K562 (cell line): ENCODE measurements around the gene ITGA7. TPM values are rescaled to one million over a fixed set of nuclear protein-coding genes. Genes with fewer than 3 reads are reported as not detected.

Source experiments
- ATAC-seq: fragments of 200-7000 bp; cut with Tn5 transposase; 3 replicates; pipeline ENCODE4 v1.9.1; 2020; ENCODE audit warnings: moderate library complexity
- BruUV-seq: library from RNA; stranded (reverse); fragments of 400-500 nt; replicated peaks from 2 replicates; lab custom pipeline; 2021; lab: Mats Ljungman, UMichigan
- CTCF ChIA-PET: fragments of 300-600 bp; formaldehyde crosslinking; extraction: SDS; loops from one replicate; lab custom pipeline; 2021; ENCODE audit warnings: low intra/inter-chr PET ratio; lab: Yijun Ruan, JAX
- POLR2A ChIA-PET: fragments of 300-600, 350-650 bp; sonication (Branson Sonifier 250); formaldehyde crosslinking; extraction: SDS; loops from one replicate; lab custom pipeline; 2021; ENCODE audit warnings: antibody characterized with exemption, inconsistent platforms; lab: Yijun Ruan, JAX
- DNase-seq, 4 experiments: peaks; one replicate each; pipeline versions ENCODE4 v3.0.0 to v3.0.0-alpha.2; 2011 to 2018; ENCODE audit warnings: low spot score in 3 of 4, mixed read lengths in 3 of 4; ENCODE audit errors: extremely low read depth in 1 of 4
- FAIRE-seq: peaks from 2 replicates; lab custom pipeline; 2011; peaks lifted over from hg19 to GRCh38; lab: Jason Lieb, UNC
- H2AFZ ChIP-seq: 2 replicates; pipeline ENCODE4 v1.6.0; 2011; ENCODE audit warnings: low read depth, low read length, control low read depth, inconsistent platforms
- H3K27ac ChIP-seq: fragments of 200-600 bp; 3 replicates; pipeline ENCODE4 v1.8.0; 2011; ENCODE audit warnings: low read depth, mild to moderate bottlenecking, control low read depth, inconsistent platforms, low read length, moderate library complexity, mixed read lengths; ENCODE audit errors: extremely low read depth
- H3K27me3 ChIP-seq, 2 experiments: fragments of 300-600 bp in 1 of 2; 2 replicates in 1 of 2; 3 replicates in 1 of 2; pipeline versions ENCODE4 v1.6.0 to v1.8.0; 2011; ENCODE audit warnings: inconsistent platforms in 2 of 2, low read length in 2 of 2, mild to moderate bottlenecking in 1 of 2, mixed read lengths in 1 of 2, moderate library complexity in 1 of 2; ENCODE audit not compliant: control insufficient read depth in 2 of 2, insufficient read depth in 2 of 2
- H3K36me3 ChIP-seq: fragments of 300-600 bp; 3 replicates; pipeline ENCODE4 v1.8.0; 2011; ENCODE audit warnings: mild to moderate bottlenecking, low read length, inconsistent platforms; ENCODE audit not compliant: control insufficient read depth, insufficient read depth
- H3K4me1 ChIP-seq, 2 experiments: fragments of 200-600 bp in 1 of 2; replicated peaks in 1 of 2; 2 replicates in 1 of 2; 3 replicates in 1 of 2; pipeline versions ENCODE4 v1.5.1 to v1.8.0; 2011; ENCODE audit warnings: inconsistent platforms in 2 of 2, low read length in 2 of 2, mild to moderate bottlenecking in 1 of 2, mixed read lengths in 1 of 2, moderate library complexity in 1 of 2; ENCODE audit not compliant: control insufficient read depth in 2 of 2, insufficient read depth in 2 of 2
- H3K4me2 ChIP-seq: 2 replicates; pipeline ENCODE4 v1.6.1; 2011; ENCODE audit warnings: low read length, control low read depth, inconsistent platforms, mixed read lengths; ENCODE audit not compliant: insufficient read depth
- H3K4me3 ChIP-seq: fragments of 200-600 bp; sonication (generic), shearing (Covaris generic); 2 replicates; pipeline ENCODE4 v1.5.1; 2016; ENCODE audit warnings: control low read depth, inconsistent platforms
- H3K79me2 ChIP-seq: fragments of 200-600 bp; 3 replicates; pipeline ENCODE4 v1.8.0; 2011; ENCODE audit warnings: low read length, inconsistent platforms; ENCODE audit not compliant: control insufficient read depth, insufficient read depth
- H3K9ac ChIP-seq, 2 experiments: 2 replicates each; pipeline versions ENCODE4 v1.6.0 to v1.6.1; 2011; ENCODE audit warnings: low read depth in 2 of 2, low read length in 2 of 2, control low read depth in 1 of 2, inconsistent platforms in 1 of 2, mild to moderate bottlenecking in 1 of 2, mixed read lengths in 1 of 2; ENCODE audit not compliant: insufficient read depth in 1 of 2
- H3K9me1 ChIP-seq: one replicate; pipeline ENCODE4 v1.6.0; 2011; ENCODE audit warnings: inconsistent platforms, mild to moderate bottlenecking, low read length, moderate library complexity; ENCODE audit not compliant: control insufficient read depth, insufficient read depth
- H3K9me3 ChIP-seq: replicated peaks from 2 replicates; pipeline ENCODE4 v1.5.1; 2011; ENCODE audit warnings: low read depth, low read length, inconsistent platforms; ENCODE audit not compliant: control insufficient read depth, insufficient read depth
- H4K20me1 ChIP-seq: replicated peaks from 2 replicates; pipeline ENCODE4 v1.6.1; 2011; ENCODE audit warnings: low read length, inconsistent platforms, mixed read lengths; ENCODE audit not compliant: control insufficient read depth, insufficient read depth
- CBX8 ChIP-seq: fragments of 200-600 bp; sonication (generic); IDR thresholded peaks from 2 replicates; pipeline ENCODE4 v1.6.1; 2012; ENCODE audit warnings: borderline replicate concordance, mixed run types, low read depth, mild to moderate bottlenecking, moderate library complexity, mixed read lengths, low read length, control low read depth, inconsistent platforms; ENCODE audit not compliant: poor library complexity, severe bottlenecking; ENCODE audit errors: extremely low read depth
- CHD2 ChIP-seq: IDR thresholded peaks from 2 replicates; pipeline ENCODE4 v1.6.1; 2011; ENCODE audit warnings: low read depth, low read length
- DMBX1 ChIP-seq: fragments of 250-450 bp; sonication (Bioruptor Pico); IDR thresholded peaks from 2 replicates; pipeline ENCODE4 v1.8.0; 2022; ENCODE audit warnings: inconsistent platforms, mild to moderate bottlenecking, moderate library complexity, borderline replicate concordance
- EHMT2 ChIP-seq: fragments of 450-650 bp; IDR thresholded peaks from 2 replicates; pipeline ENCODE4 v1.6.1; 2018; ENCODE audit warnings: antibody characterized with exemption
- KAT2B ChIP-seq: IDR thresholded peaks from one replicate; pipeline ENCODE4 v1.6.1; 2012; ENCODE audit warnings: low read depth, mild to moderate bottlenecking, control low read depth, inconsistent platforms, low read length, moderate library complexity
- SMC3 ChIP-seq: conservative IDR thresholded peaks from 2 replicates; pipeline ENCODE4 v1.6.1; 2011; ENCODE audit warnings: low read depth, low read length, improper control_type of control experiment; ENCODE audit not compliant: insufficient read depth
- SNRNP70 ChIP-seq: fragments of 200-400 bp; formaldehyde crosslinking; optimal IDR thresholded peaks from 2 replicates; pipeline ENCODE3; 2017; ENCODE audit warnings: low read depth, low read length
- TCFL5 ChIP-seq: fragments of 250-450 bp; sonication (Bioruptor Pico); conservative IDR thresholded peaks from 2 replicates; pipeline ENCODE4 v1.6.1; 2021; ENCODE audit warnings: mild to moderate bottlenecking, moderate library complexity, matching md5 sums
- ZBTB43 ChIP-seq: sonication (generic); formaldehyde crosslinking; IDR thresholded peaks from 2 replicates; pipeline ENCODE4 v1.8.0; 2023; ENCODE audit warnings: mild to moderate bottlenecking, missing genetic modification reagents
- ZNF121 ChIP-seq: sonication (generic); formaldehyde crosslinking; conservative IDR thresholded peaks from 2 replicates; pipeline ENCODE4 v1.8.0; 2022; ENCODE audit warnings: missing genetic modification reagents
- ZNF253 ChIP-seq: fragments of 250-450 bp; sonication (Bioruptor Pico); conservative IDR thresholded peaks from 2 replicates; pipeline ENCODE4 v1.6.1; 2021; ENCODE audit warnings: mild to moderate bottlenecking
- ZNF551 ChIP-seq: fragments of 250-450 bp; sonication (Bioruptor Pico); IDR thresholded peaks from 2 replicates; pipeline ENCODE4 v1.5.0; 2021; ENCODE audit warnings: mild to moderate bottlenecking, moderate library complexity
- WGBS: fragments of 100-300 bp; shearing (Covaris generic); methylation state at CpG from one replicate; pipeline ENCODE4 v1.1.6; 2016; ENCODE audit warnings: low coverage, mixed read lengths; ENCODE audit not compliant: insufficient coverage; ENCODE audit errors: missing lambda C conversion rate; 5-methylcytosine and 5-hydroxymethylcytosine counted together
- in situ Hi-C: fragments of 300-500 bp; cut with MboI; formaldehyde crosslinking; loops from 4 replicates; pipeline ENCODE4 v1.15.0; 2018; ENCODE audit warnings: inconsistent platforms, mixed read lengths
- intact Hi-C: fragments of 100-400 bp; cut with micrococcal nuclease; formaldehyde crosslinking; loops from 2 replicates; pipeline ENCODE4 v1.14.2; 2022
- polyA plus RNA-seq, 8 experiments: library from polyadenylated mRNA; depleted of rRNA in 4 of 8; stranded (reverse) in 5 of 8; unstranded in 3 of 8; fragments of >200 nt; fragmentation: Nextera tagmentation in 2 of 8; fragmentation: Illumina TruSeq in 1 of 8; extraction: Ambion mirVana in 2 of 8; extraction: Trizol in 1 of 8; gene quantifications; 2 replicates each; pipeline versions ENCODE4 v1.2.1 to v1.2.3, GENCODE V29; 2011 to 2014; ENCODE audit warnings: inconsistent platforms in 1 of 8, missing spikeins in 1 of 8
- total RNA-seq, 7 experiments: library from RNA; depleted of rRNA in 6 of 7; stranded (reverse); fragments of >200 nt in 6 of 7; fragmentation: Illumina TruSeq in 2 of 7; extraction: Trizol in 2 of 7; gene quantifications; 2 replicates each; pipeline versions ENCODE4 v1.2.1 to v1.2.3, GENCODE V29; 2011 to 2021; ENCODE audit warnings: low replicate concordance in 1 of 7
- TF ChIP-seq, protein P1 (sequence below): IDR thresholded peaks from 2 replicates; pipeline ENCODE4 v1.6.1; 2011; ENCODE audit not compliant: insufficient read length; ENCODE audit errors: extremely low read depth
- TF ChIP-seq, protein P2 (sequence below): IDR thresholded peaks from 2 replicates; pipeline ENCODE4 v1.6.1; 2012; ENCODE audit warnings: low read depth, low read length, improper control_type of control experiment, borderline replicate concordance

The ITGA7 gene
- total and polyA plus RNA-seq, 9 of the 15 experiments (the other 6 are each of a cell fraction or from before 2014, with no cell fraction given) = 0.11 to 2.3 (median 0.56) TPM; not detected in 1

- TF ChIP-seq ZBTB43 (CRISPR knock-in tag) (no peak), TCFL5 (CRISPR knock-in tag) (no peak)
These were observed 41.2 kb downstream of the ITGA7 start (continued) for GRCh38 chr12:55666508-55666907.

DNA sequence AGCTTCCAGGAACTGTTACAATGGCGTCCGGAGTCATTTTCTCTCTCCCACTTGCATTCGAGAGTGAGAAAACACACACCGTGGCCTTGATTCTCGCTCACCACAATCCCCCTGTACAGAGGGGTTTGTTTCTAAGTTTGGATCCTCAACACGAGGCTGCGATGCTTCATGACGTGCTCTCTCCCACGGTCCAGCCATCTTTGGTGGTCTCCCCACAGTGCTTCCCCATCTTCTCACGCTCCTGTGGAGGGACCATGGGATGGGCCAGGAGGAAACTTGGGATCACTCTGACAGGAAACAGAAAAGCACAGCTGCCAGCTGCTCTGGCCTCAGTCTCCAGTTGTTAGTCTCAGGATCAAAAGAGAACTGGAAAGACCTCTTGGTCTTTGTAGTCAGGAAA lies 42.9 kb downstream of the ITGA7 start:
- H2AFZ ChIP-seq = peak overlapping the region; percentile 49; the same call in 1 of the 2 replicates
- in situ Hi-C loops = no loop called here
- H3K4me2 ChIP-seq = no peak overlapping the region
- H4K20me1 ChIP-seq = no peaks in the 10 kb centered on the region
- ChIA-PET POLR2A (interaction anchor here (0.7 kb wide), 1 partner anchor 169 kb away, joined by 3 read pairs; no protein-coding TSS in a partner anchor), CTCF (no interaction called here)
- no peaks in the 10 kb centered on the region for H3K79me2 ChIP-seq
- peaks cover 2 to 5% of the 10 kb centered on the region in 2 experiments; a peak in 1 of 5 replicates for H3K27me3 ChIP-seq
- BruUV-seq = no TSS peak
- intact Hi-C loops = no loop called here
- no peaks in the 10 kb centered on the region; a peak in 1 of 5 replicates for H3K4me1 ChIP-seq
- FAIRE-seq (no peak), ATAC-seq (no peak), DNase-seq (no peak)
- H3K36me3 ChIP-seq = no peaks in the 10 kb centered on the region
- H3K27ac ChIP-seq = no peak overlapping the region
- H3K9ac ChIP-seq = no peak overlapping the region
- WGBS = 19% methylated on average over 10 of the region's 10 CpGs
- no peaks in the 10 kb centered on the region for H3K9me3 ChIP-seq
- H3K9me1 ChIP-seq = no peaks in the 10 kb centered on the region
- H3K4me3 ChIP-seq = no peak overlapping the region
- TF ChIP-seq ZNF551 (CRISPR knock-in tag) (no peak), CHD2 (no peak), KAT2B (no peak), DMBX1 (CRISPR knock-in tag) (no peak), ZNF121 (CRISPR knock-in tag) (no peak), CBX8 (no peak), SMC3 (no peak), SNRNP70 (no peak), EHMT2 (no peak), ZNF253 (no peak)
- TF ChIP-seq, protein P1, sequence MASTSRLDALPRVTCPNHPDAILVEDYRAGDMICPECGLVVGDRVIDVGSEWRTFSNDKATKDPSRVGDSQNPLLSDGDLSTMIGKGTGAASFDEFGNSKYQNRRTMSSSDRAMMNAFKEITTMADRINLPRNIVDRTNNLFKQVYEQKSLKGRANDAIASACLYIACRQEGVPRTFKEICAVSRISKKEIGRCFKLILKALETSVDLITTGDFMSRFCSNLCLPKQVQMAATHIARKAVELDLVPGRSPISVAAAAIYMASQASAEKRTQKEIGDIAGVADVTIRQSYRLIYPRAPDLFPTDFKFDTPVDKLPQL = no peak
- TF ChIP-seq, protein P2, sequence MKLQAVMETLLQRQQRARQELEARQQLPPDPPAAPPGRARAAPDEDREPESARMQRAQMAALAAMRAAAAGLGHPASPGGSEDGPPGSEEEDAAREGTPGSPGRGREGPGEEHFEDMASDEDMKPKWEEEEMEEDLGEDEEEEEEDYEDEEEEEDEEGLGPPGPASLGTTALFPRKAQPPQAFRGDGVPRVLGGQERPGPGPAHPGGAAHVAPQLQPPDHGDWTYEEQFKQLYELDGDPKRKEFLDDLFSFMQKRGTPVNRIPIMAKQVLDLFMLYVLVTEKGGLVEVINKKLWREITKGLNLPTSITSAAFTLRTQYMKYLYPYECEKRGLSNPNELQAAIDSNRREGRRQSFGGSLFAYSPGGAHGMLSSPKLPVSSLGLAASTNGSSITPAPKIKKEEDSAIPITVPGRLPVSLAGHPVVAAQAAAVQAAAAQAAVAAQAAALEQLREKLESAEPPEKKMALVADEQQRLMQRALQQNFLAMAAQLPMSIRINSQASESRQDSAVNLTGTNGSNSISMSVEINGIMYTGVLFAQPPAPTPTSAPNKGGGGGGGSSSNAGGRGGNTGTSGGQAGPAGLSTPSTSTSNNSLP = no peak
